ENCODE measurements around the gene ZNF830. TPM values are rescaled to one million over a fixed set of nuclear protein-coding genes. Genes with fewer than 3 reads are reported as not detected.

Gene ZNF830
- polyA plus RNA-seq, 1 of the 3 experiments (the other 2 are of a cell fraction), result 8.8 TPM

DNA sequence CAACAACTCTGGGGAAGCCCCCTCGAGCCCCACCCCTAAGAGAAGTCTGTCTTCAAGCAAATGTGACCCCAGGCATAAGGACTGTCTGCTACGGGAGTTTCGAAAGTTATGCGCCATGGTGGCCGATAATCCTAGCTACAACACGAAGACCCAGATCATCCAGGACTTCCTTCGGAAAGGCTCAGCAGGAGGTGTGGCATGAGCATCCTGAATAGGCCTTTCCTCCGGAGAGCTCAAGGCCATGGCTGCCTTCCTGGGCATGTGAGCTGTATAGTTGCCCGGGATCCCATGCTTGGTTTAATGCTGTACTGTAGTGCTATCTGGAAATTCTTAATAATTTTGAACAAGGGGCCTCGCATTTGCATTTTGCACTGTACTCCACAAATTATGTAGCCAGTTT lies 28.1 kb downstream of the ZNF830 start:
- POLR2A ChIA-PET, result no interaction called here

DNA sequence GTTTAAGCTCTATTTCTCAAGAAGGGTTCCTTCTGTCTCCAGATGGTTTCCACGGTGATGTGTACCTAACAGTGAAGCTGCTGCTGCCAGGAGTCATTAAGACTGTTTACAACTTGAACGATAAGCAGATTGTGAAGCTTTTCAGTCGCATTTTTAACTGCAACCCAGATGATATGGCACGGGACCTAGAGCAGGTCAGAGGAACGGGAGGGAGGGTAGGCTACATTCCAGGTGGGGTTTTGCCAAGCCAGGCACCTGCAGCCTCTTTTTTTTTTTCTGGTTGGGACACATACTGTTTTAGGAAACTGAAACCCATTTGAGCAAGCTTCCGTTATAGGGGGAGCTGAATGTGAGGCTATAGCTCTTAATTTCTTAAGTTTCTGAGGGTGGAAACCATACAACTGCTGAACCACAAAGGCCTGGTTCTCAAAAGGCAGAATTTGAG lies 29.6 kb downstream of the ZNF830 start:
- Histone ChIP-seq H3K79me2 (ENCODE audit: insufficient read depth) (peaks cover 7% of the 10 kb centered on the region; the same call in 1 of the 2 replicates), H3F3A (replicated peaks; ENCODE audit: insufficient read depth) (no peaks in the 10 kb centered on the region), H3K9me3 (no peaks in the 10 kb centered on the region), H3K27ac (ENCODE audit: low read depth in 2 of 2, low read length in 1 of 2) (no peak overlapping the region), H2AFZ (ENCODE audit: low read depth) (no peak overlapping the region), H3K4me2 (no peak overlapping the region), H3K9ac (no peak overlapping the region), H4K20me1 (ENCODE audit: insufficient read depth) (no peaks in the 10 kb centered on the region), H3K4me3 (ENCODE audit: low read depth in 2 of 2, low read length in 1 of 2) (no peak overlapping the region), H3K9me2 (no peaks in the 10 kb centered on the region), H3K36me3 (replicated peaks in 1 of 2; ENCODE audit: control insufficient read depth in 1 of 2, insufficient read depth in 2 of 2, low read length in 1 of 2) (peaks cover 38 to 70% of the 10 kb centered on the region in 2 experiments), H3K4me1 (ENCODE audit: control insufficient read depth in 1 of 2, insufficient read depth in 2 of 2, low read depth in 1 of 2, low read length in 1 of 2) (no peaks in the 10 kb centered on the region), H3K27me3 (ENCODE audit: insufficient read depth) (no peaks in the 10 kb centered on the region)
- WGBS (ENCODE audit: low lambda C conversion rate), result 87% methylated on average over 6 of the region's 6 CpGs
- ChIA-PET CTCF (interaction anchor here (0.9 to 2.4 kb wide), 4 partner anchors 10 to 571 kb away, joined by 3 to 9 read pairs (median 4); partner anchors contain the start of gene RAD51D), POLR2A (interaction anchor here (1.1 kb wide), 1 partner anchor 29 kb away, joined by 3 read pairs; the partner anchor contains the start of genes CCT6B and ZNF830)
- DNase-seq, result no peak
- no peak for TF ChIP-seq TCF12 (IDR thresholded peaks at IDR 0.05)
- no peak for TF ChIP-seq RFX5 (IDR thresholded peaks at IDR 0.05; ENCODE audit: low read length)
- TF ChIP-seq, protein P1, sequence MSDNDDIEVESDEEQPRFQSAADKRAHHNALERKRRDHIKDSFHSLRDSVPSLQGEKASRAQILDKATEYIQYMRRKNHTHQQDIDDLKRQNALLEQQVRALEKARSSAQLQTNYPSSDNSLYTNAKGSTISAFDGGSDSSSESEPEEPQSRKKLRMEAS (IDR thresholded peaks at IDR 0.05; ENCODE audit: low read depth), result no peak
- no peak for TF ChIP-seq CHD2 (IDR thresholded peaks at IDR 0.05; ENCODE audit: low read length, partially characterized antibody)
- TF ChIP-seq, protein P2, sequence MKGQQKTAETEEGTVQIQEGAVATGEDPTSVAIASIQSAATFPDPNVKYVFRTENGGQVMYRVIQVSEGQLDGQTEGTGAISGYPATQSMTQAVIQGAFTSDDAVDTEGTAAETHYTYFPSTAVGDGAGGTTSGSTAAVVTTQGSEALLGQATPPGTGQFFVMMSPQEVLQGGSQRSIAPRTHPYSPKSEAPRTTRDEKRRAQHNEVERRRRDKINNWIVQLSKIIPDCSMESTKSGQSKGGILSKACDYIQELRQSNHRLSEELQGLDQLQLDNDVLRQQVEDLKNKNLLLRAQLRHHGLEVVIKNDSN (IDR thresholded peaks at IDR 0.05; ENCODE audit: borderline replicate concordance, low read depth), result no peak
- no peak for TF ChIP-seq TAF1 (IDR thresholded peaks at IDR 0.05; ENCODE audit: borderline replicate concordance, low read depth, low read length)
- no peak for TF ChIP-seq FOXM1 (IDR thresholded peaks at IDR 0.05; ENCODE audit: low read depth)
- TF ChIP-seq JUND (IDR thresholded peaks at IDR 0.05), result no peak
- no peak for TF ChIP-seq TEAD4 (IDR thresholded peaks at IDR 0.05; ENCODE audit: borderline replicate concordance, insufficient read depth)
- TF ChIP-seq RAD21 (IDR thresholded peaks at IDR 0.05; ENCODE audit: low read length), result no peak
- no peak for TF ChIP-seq NFIC (IDR thresholded peaks at IDR 0.05; ENCODE audit: borderline replicate concordance)
- no peak for TF ChIP-seq RCOR1 (IDR thresholded peaks at IDR 0.05; ENCODE audit: low read length)
- no peak for TF ChIP-seq EP300 (IDR thresholded peaks at IDR 0.05; ENCODE audit: borderline replicate concordance in 1 of 2, low read depth in 1 of 2, low read length in 1 of 2)
- TF ChIP-seq GABPA (IDR thresholded peaks at IDR 0.05; ENCODE audit: low read depth), result no peak
- TF ChIP-seq, protein P3, sequence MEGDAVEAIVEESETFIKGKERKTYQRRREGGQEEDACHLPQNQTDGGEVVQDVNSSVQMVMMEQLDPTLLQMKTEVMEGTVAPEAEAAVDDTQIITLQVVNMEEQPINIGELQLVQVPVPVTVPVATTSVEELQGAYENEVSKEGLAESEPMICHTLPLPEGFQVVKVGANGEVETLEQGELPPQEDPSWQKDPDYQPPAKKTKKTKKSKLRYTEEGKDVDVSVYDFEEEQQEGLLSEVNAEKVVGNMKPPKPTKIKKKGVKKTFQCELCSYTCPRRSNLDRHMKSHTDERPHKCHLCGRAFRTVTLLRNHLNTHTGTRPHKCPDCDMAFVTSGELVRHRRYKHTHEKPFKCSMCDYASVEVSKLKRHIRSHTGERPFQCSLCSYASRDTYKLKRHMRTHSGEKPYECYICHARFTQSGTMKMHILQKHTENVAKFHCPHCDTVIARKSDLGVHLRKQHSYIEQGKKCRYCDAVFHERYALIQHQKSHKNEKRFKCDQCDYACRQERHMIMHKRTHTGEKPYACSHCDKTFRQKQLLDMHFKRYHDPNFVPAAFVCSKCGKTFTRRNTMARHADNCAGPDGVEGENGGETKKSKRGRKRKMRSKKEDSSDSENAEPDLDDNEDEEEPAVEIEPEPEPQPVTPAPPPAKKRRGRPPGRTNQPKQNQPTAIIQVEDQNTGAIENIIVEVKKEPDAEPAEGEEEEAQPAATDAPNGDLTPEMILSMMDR (IDR thresholded peaks at IDR 0.05), result no peak

More for the DNA sequence above, 28.1 kb downstream of the ZNF830 start:
- Histone ChIP-seq H3K36me3 (replicated peaks in 1 of 2; ENCODE audit: control insufficient read depth in 1 of 2, insufficient read depth in 2 of 2, low read length in 1 of 2) (peaks cover 37 to 64% of the 10 kb centered on the region in 2 experiments), H3K27ac (ENCODE audit: low read depth in 2 of 2, low read length in 1 of 2) (no peak overlapping the region), H3K79me2 (ENCODE audit: insufficient read depth) (peaks cover 10% of the 10 kb centered on the region; the same call in 1 of the 2 replicates), H3K4me3 (ENCODE audit: low read depth in 2 of 2, low read length in 1 of 2) (no peak overlapping the region), H3K4me2 (no peak overlapping the region), H3F3A (replicated peaks; ENCODE audit: insufficient read depth) (no peaks in the 10 kb centered on the region), H3K27me3 (ENCODE audit: insufficient read depth) (no peaks in the 10 kb centered on the region), H3K9me3 (no peaks in the 10 kb centered on the region), H3K9ac (no peak overlapping the region), H3K4me1 (ENCODE audit: control insufficient read depth in 1 of 2, insufficient read depth in 2 of 2, low read depth in 1 of 2, low read length in 1 of 2) (no peaks in the 10 kb centered on the region), H3K9me2 (no peaks in the 10 kb centered on the region), H4K20me1 (ENCODE audit: insufficient read depth) (no peaks in the 10 kb centered on the region), H2AFZ (ENCODE audit: low read depth) (no peak overlapping the region)
- WGBS (ENCODE audit: low lambda C conversion rate), result over 99% methylated on average over 10 of the region's 10 CpGs
- CTCF ChIA-PET, result interaction anchor here (1.2 to 1.3 kb wide), 2 partner anchors 130 to 152 kb away, joined by 4 read pairs; partner anchors contain the start of gene RAD51D
- DNase-seq, result no peak
- no peak for TF ChIP-seq FOXM1 (IDR thresholded peaks at IDR 0.05; ENCODE audit: low read depth)
- TF ChIP-seq, protein P4, sequence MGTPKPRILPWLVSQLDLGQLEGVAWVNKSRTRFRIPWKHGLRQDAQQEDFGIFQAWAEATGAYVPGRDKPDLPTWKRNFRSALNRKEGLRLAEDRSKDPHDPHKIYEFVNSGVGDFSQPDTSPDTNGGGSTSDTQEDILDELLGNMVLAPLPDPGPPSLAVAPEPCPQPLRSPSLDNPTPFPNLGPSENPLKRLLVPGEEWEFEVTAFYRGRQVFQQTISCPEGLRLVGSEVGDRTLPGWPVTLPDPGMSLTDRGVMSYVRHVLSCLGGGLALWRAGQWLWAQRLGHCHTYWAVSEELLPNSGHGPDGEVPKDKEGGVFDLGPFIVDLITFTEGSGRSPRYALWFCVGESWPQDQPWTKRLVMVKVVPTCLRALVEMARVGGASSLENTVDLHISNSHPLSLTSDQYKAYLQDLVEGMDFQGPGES (IDR thresholded peaks at IDR 0.05; ENCODE audit: low read depth, low read length), result no peak
- no peak for TF ChIP-seq FOSL2 (IDR thresholded peaks at IDR 0.05; ENCODE audit: borderline replicate concordance, low read depth)
- no peak for TF ChIP-seq JUND (IDR thresholded peaks at IDR 0.05)
- TF ChIP-seq, protein P5, sequence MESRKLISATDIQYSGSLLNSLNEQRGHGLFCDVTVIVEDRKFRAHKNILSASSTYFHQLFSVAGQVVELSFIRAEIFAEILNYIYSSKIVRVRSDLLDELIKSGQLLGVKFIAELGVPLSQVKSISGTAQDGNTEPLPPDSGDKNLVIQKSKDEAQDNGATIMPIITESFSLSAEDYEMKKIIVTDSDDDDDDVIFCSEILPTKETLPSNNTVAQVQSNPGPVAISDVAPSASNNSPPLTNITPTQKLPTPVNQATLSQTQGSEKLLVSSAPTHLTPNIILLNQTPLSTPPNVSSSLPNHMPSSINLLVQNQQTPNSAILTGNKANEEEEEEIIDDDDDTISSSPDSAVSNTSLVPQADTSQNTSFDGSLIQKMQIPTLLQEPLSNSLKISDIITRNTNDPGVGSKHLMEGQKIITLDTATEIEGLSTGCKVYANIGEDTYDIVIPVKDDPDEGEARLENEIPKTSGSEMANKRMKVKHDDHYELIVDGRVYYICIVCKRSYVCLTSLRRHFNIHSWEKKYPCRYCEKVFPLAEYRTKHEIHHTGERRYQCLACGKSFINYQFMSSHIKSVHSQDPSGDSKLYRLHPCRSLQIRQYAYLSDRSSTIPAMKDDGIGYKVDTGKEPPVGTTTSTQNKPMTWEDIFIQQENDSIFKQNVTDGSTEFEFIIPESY (IDR thresholded peaks at IDR 0.05; ENCODE audit: borderline replicate concordance, low read depth), result no peak
- TF ChIP-seq SIN3A (IDR thresholded peaks at IDR 0.05; ENCODE audit: borderline replicate concordance, low read depth, low read length), result no peak
- TF ChIP-seq TAF1 (IDR thresholded peaks at IDR 0.05; ENCODE audit: borderline replicate concordance, low read depth, low read length), result no peak
